AG04449 (cell line): ENCODE measurements around the gene BICRA.
A peak's percentile ranks its signal among the peaks of the same experiment; 100 is the strongest.
"Not testable (repeated sequence)": the region's sequence is repeated elsewhere in the genome, so short reads cannot be mapped to it uniquely, and the experiment has no call there.

Source experiments
- CTCF ChIA-PET: fragments of 350-600 bp; formaldehyde crosslinking; extraction: SDS; loops from one replicate; lab custom pipeline; 2021; ENCODE audit warnings: antibody characterized with exemption; lab: Yijun Ruan, JAX
- POLR2A ChIA-PET: fragments of 400-600, 350-600 bp; formaldehyde crosslinking; extraction: SDS; loops from one replicate; lab custom pipeline; 2020; ENCODE audit warnings: antibody characterized with exemption, inconsistent platforms; lab: Yijun Ruan, JAX
- DNase-seq: peaks from one replicate; pipeline ENCODE4 v3.0.0-alpha.2; 2010; ENCODE audit warnings: low read depth, low spot score
- H3K4me3 ChIP-seq: 2 replicates; pipeline ENCODE4 v1.5.1; 2011; ENCODE audit warnings: low read depth, mild to moderate bottlenecking, control low read depth, low read length
- CTCF ChIP-seq: IDR thresholded peaks from one replicate; pipeline ENCODE4 v1.5.1; 2011; ENCODE audit warnings: mild to moderate bottlenecking, moderate library complexity, low read length, control low read depth, inconsistent platforms; ENCODE audit not compliant: insufficient read depth; ENCODE audit errors: missing control alignments

The BICRA gene

GRCh38 chr19:47573071-47574026 is 35.6 kb upstream of the BICRA start, which contains the start of gene ZNF541:
ZNF541 (minus strand) TSS chr19:47573148; CDS start chr19:47555856, 17,292 bp downstream.
- ChIA-PET POLR2A (no interaction called here), CTCF (no interaction called here)
- no peak for TF ChIP-seq CTCF
- DNase-seq, result no peak
- peak within 1 kb of the TSS; percentile 37 for H3K4me3 ChIP-seq

GRCh38 chr19:47580397-47580796 is 28.5 kb upstream of the BICRA start:
- no peak overlapping the region for H3K4me3 ChIP-seq
- CTCF ChIA-PET, result no interaction called here
- DNase-seq, result no peak
- TF ChIP-seq CTCF, result no peak
- POLR2A ChIA-PET, result interaction anchor here (0.6 kb wide), 1 partner anchor 60 kb away, joined by 3 read pairs; no protein-coding TSS in a partner anchor

DNA sequence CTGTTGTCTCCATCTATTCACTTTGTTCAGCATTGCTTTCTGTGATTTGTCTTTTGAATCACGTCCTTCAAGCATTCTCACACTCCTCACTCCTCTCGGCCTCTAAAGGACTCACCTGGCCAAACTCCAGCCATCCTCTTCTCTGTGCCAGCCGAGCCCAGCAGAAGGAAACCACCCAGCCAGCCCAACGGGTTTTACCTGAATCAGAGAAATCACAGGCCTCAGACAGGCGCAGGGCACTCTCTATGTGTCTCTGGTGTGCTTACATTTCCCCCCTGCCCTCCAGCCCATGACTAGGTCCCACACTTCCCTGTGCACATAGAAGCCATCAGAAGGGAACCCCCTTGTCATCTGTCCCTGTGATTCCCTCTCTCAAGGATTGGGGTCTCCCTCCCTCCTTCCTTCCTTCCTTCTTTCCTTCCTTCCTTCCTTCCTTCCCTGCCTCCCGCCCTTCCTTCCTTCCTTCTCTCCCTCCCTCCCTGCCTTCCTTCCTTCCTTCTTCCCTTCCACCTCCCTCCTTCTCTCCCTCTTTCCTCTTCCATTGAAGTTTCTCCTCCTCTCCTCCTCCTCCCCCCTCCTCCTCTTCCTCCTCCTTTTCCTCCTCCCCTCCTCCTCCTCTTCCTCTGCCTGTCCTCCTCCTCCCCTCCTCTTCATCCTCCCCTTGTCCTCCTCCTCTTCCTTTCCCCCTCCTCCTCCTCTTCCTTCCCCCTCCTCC is 27.2 kb upstream of the BICRA start:
- H3K4me3 ChIP-seq, result no peak overlapping the region
- ChIA-PET CTCF (no interaction called here), POLR2A (no interaction called here)
- no peak for TF ChIP-seq CTCF
- no peak for DNase-seq

- POLR2A ChIA-PET, result no interaction called here
- DNase-seq, result no peak
- H3K4me3 ChIP-seq, result no peak overlapping the region
- no peak for TF ChIP-seq CTCF
- CTCF ChIA-PET, result no interaction called here
Observed at GRCh38 chr19:47582320-47582909, 26.5 kb upstream of the BICRA start.

DNA sequence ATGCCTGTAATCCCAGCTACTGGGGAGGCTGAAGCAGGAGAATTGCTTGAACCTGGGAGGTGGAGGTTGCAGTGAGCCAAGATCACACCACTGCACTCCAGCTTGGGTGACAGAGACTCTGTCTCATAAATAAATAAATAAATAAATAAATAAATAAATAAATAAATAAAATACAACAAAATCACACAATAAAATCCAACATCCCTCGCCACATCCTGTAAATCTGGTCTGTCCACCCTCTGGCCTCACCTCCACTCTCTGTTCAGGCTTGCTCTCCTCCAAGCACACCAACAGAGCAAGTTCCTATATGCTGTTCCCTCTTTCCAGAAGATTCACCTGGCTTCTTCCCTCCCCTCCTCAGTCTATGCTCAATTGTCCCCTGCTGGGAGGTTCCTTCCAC is 25.8 kb upstream of the BICRA start:
- POLR2A ChIA-PET, CTCF ChIA-PET, H3K4me3 ChIP-seq, DNase-seq: not testable (repeated sequence)

GRCh38 chr19:47587295-47587694 is 21.6 kb upstream of the BICRA start:
- no peak overlapping the region for H3K4me3 ChIP-seq
- TF ChIP-seq CTCF, result no peak
- CTCF ChIA-PET, result no interaction called here
- no peak for DNase-seq
- POLR2A ChIA-PET, result no interaction called here
